HG03066 (cell line): ENCODE results near the gene LRIG2.
A peak's percentile ranks its signal among the peaks of the same experiment; 100 is the strongest.
"Not testable (repeated sequence)": the region's sequence is repeated elsewhere in the genome, so short reads cannot be mapped to it uniquely, and the experiment has no call there.

Source experiments
- ATAC-seq: cut with Tn5 transposase; IDR thresholded peaks from one replicate; pipeline ENCODE4 v1.9.1; 2021; ENCODE audit warnings: low read depth; ENCODE audit not compliant: unreplicated experiment

Gene LRIG2

DNA sequence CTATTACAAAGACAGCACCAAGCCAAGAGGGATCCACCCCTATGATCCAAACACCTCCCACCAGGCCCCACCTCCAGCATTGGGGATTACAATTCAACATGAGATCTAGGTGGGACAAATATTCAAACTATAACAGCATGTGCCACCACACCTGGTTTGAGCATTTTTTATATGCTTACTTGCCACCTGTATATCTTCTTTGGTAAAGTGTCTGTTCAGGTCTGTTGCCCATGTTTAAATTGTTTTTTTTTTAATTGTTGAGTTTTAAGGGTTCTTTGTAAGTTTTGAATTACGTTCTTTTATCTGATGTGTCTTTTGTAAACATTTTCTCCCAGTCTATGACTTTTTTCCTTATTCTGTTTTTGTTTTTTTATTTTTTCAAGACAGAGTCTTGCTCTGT lies 83.4 kb downstream of the LRIG2 start:
- no peak for ATAC-seq

DNA sequence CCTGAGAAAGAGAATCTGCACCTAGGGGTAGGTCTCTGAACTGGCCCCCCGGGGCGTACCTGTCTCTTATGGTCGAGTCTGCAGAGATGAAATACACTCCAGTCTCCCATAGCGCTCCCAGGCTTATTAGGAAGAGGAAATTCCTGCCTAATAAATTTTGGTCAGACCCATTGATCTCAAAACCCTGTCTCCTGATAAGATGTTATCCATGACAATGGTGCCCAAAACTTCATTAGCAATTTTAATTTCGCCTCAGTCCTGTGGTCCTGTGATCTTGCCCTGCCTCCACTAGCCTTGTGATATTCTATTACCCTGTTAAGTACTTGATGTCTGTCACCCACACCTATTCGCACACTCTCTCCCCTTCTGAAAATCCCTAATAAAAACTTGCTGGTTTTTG lies 85.7 kb downstream of the LRIG2 start:
- ATAC-seq, result not testable (repeated sequence)

GRCh38 chr1:113166473-113166872 lies 93.5 kb downstream of the LRIG2 start:
- ATAC-seq, result no peak

DNA sequence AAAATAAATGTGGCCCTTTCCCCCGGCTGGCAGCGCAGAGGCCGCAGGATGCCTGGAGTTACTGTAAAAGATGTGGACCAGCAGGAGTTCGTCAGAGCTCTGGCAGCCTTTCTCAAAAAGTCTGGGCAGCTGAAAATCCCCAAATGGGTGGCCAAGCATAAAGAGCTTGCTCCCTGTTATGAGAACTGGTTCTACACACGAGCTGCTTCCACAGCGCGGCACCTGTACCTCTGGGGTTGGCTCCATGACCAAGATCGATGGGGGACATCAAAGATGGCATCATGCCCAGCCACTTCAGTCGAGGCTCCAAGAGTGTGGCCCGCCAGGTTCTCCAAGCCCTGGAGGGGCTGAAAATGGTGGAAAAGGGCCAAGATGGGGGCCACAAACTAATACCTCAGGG lies 95.9 kb downstream of the LRIG2 start:
- ATAC-seq, result no peak

GRCh38 chr1:113169591-113169990 lies 96.6 kb downstream of the LRIG2 start:
- ATAC-seq, result no peak

DNA sequence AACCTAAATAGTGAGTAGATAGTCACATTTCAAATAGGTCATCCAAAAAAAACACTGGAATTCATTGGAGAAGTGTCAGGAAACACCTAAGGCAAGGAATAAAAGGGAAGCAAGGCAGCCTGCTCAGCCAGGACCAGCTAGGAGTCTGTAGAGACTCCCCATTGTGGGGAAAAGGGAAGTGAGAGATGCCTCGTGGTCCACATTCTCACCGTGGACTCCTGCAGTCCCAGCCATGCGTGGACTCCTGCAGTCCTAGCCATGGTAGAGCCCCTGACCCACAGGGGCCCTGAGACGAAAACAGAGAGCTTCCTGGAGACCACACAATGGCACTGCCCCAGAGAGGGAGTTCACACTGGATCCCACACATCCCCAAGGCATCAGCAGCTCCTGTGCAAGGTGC lies 97.5 kb downstream of the LRIG2 start:
- ATAC-seq, result peak; percentile 68

- no peak for ATAC-seq
Measured at GRCh38 chr1:113178106-113178505, 105.1 kb downstream of the LRIG2 start.

DNA sequence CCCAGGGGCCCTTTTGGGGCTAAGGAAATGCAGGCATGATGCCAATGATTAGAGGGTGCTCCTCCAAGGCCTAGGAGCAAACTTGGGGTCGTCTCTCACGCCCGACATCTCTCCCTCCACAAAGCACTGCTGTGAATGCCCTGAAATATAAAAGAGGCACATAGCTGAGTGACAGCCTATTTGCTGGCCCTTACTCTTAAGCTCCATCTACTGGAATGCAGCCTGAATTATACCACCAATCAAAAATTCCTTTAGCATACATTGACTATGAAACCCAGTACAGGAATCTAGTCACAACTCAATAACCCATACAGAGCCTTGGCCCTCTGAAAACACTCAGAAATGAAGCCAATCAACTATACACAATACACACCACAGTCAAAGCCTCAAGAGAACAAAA lies 105.5 kb downstream of the LRIG2 start:
- ATAC-seq, result no peak
